SK-N-SH (cell line): Measurements from ENCODE around the gene PHKA2. TPM values are rescaled to one million over a fixed set of nuclear protein-coding genes. Genes with fewer than 3 reads are reported as not detected.

Experiments
- CTCF ChIA-PET: fragments of 300-600, 350-600 bp; formaldehyde crosslinking; extraction: SDS; loops from one replicate; lab custom pipeline; 2021; lab: Yijun Ruan, JAX
- POLR2A ChIA-PET: fragments of 350-600 bp; sonication (Branson Sonifier 250); formaldehyde crosslinking; extraction: SDS; loops from one replicate; lab custom pipeline; 2020; ENCODE audit warnings: antibody characterized with exemption, inconsistent platforms; lab: Yijun Ruan, JAX
- DNase-seq: peaks from one replicate; pipeline ENCODE4 v3.0.0; 2012
- H2AFZ ChIP-seq: fragments of 200-600 bp; sonication (generic); 2 replicates; pipeline ENCODE4 v1.8.1; 2016; ENCODE audit warnings: antibody characterized with exemption, mild to moderate bottlenecking, low read depth
- H3F3A ChIP-seq: fragments of 200-600 bp; sonication (generic); replicated peaks from 2 replicates; pipeline ENCODE3; 2016; ENCODE audit warnings: antibody characterized with exemption, mild to moderate bottlenecking; ENCODE audit not compliant: insufficient read depth
- H3K27ac ChIP-seq, 2 experiments: fragments of 200-500 bp in 1 of 2; fragments of 200-600 bp in 1 of 2; sonication (Bioruptor generic) in 1 of 2; sonication (generic), shearing (Covaris generic) in 1 of 2; 2 replicates each; pipeline versions ENCODE4 v1.5.1 to v1.6.1; 2014 to 2016; ENCODE audit warnings: low read depth in 2 of 2, inconsistent platforms in 1 of 2, low read length in 1 of 2, mild to moderate bottlenecking in 1 of 2, mixed read lengths in 1 of 2
- H3K27me3 ChIP-seq: fragments of 200-600 bp; sonication (generic), shearing (Covaris generic); 2 replicates; pipeline ENCODE4 v1.6.1; 2016; ENCODE audit warnings: mixed run types; ENCODE audit not compliant: insufficient read depth
- H3K36me3 ChIP-seq, 2 experiments: fragments of 200-500 bp in 1 of 2; fragments of 200-600 bp in 1 of 2; sonication (Bioruptor generic) in 1 of 2; sonication (generic) in 1 of 2; replicated peaks in 1 of 2; 2 replicates each; pipeline versions ENCODE3 to v1.5.1; 2014 to 2016; ENCODE audit warnings: low read length in 1 of 2, mild to moderate bottlenecking in 1 of 2; ENCODE audit not compliant: insufficient read depth in 2 of 2, control insufficient read depth in 1 of 2
- H3K4me1 ChIP-seq, 2 experiments: fragments of 200-500 bp in 1 of 2; fragments of 200-600 bp in 1 of 2; sonication (Bioruptor generic) in 1 of 2; sonication (generic), shearing (Covaris generic) in 1 of 2; 2 replicates each; pipeline versions ENCODE4 v1.5.1 to v1.6.1; 2014 to 2016; ENCODE audit warnings: low read depth in 1 of 2, low read length in 1 of 2, mixed run types in 1 of 2; ENCODE audit not compliant: insufficient read depth in 2 of 2, control insufficient read depth in 1 of 2
- H3K4me2 ChIP-seq: fragments of 200-600 bp; sonication (generic), shearing (Covaris generic); 2 replicates; pipeline ENCODE4 v1.6.1; 2017; ENCODE audit warnings: mixed run types
- H3K4me3 ChIP-seq, 2 experiments: fragments of 200-500 bp in 1 of 2; fragments of 200-600 bp in 1 of 2; sonication (Bioruptor generic) in 1 of 2; sonication (generic), shearing (Covaris generic) in 1 of 2; 2 replicates each; pipeline versions ENCODE4 v1.5.1 to v1.8.1; 2014 to 2016; ENCODE audit warnings: low read depth in 2 of 2, inconsistent platforms in 1 of 2, low read length in 1 of 2, mild to moderate bottlenecking in 1 of 2, mixed read lengths in 1 of 2, moderate library complexity in 1 of 2
- H3K79me2 ChIP-seq: fragments of 200-600 bp; sonication (generic); 2 replicates; pipeline ENCODE4 v1.8.1; 2017; ENCODE audit warnings: mild to moderate bottlenecking; ENCODE audit not compliant: insufficient read depth
- H3K9ac ChIP-seq: fragments of 200-600 bp; sonication (generic); 2 replicates; pipeline ENCODE4 v1.6.1; 2017; ENCODE audit warnings: mixed run types
- H3K9me2 ChIP-seq: fragments of 200-600 bp; sonication (generic); 2 replicates; pipeline ENCODE4 v1.6.1; 2017; ENCODE audit warnings: mixed run types
- H3K9me3 ChIP-seq: fragments of 200-600 bp; sonication (generic); 2 replicates; pipeline ENCODE4 v1.6.1; 2017; ENCODE audit warnings: mixed run types, mild to moderate bottlenecking, moderate library complexity
- H4K20me1 ChIP-seq: fragments of 200-600 bp; sonication (generic); 2 replicates; pipeline ENCODE4 v1.6.1; 2017; ENCODE audit warnings: mild to moderate bottlenecking, mixed run types; ENCODE audit not compliant: insufficient read depth
- ELF1 ChIP-seq: IDR thresholded peaks from 2 replicates; pipeline ENCODE4 v1.4.0; 2012
- IRF3 ChIP-seq: fragments of 150-350 bp; IDR thresholded peaks from 2 replicates; pipeline ENCODE4 v1.6.1; 2016; ENCODE audit warnings: mild to moderate bottlenecking, low read depth, low read length
- MEF2A ChIP-seq: IDR thresholded peaks from 2 replicates; pipeline ENCODE4 v1.4.0; 2012; ENCODE audit warnings: low read depth, borderline replicate concordance
- POLR2AphosphoS5 ChIP-seq: IDR thresholded peaks from 2 replicates; pipeline ENCODE4 v1.6.1; 2012; ENCODE audit warnings: low read depth, low read length
- REST ChIP-seq: IDR thresholded peaks from 2 replicates; pipeline ENCODE4 v1.6.1; 2012; ENCODE audit warnings: mild to moderate bottlenecking, low read depth, low read length, moderate library complexity
- RFX5 ChIP-seq: IDR thresholded peaks from 2 replicates; pipeline ENCODE4 v1.6.1; 2012; ENCODE audit warnings: mild to moderate bottlenecking, improper control_type of control experiment, low read length
- SIN3A ChIP-seq: IDR thresholded peaks from 2 replicates; pipeline ENCODE4 v1.6.1; 2012; ENCODE audit warnings: low read depth, mild to moderate bottlenecking, low read length, moderate library complexity, borderline replicate concordance
- SMC3 ChIP-seq: IDR thresholded peaks from 2 replicates; pipeline ENCODE4 v1.6.1; 2012; ENCODE audit warnings: low read depth, low read length, improper control_type of control experiment
- USF2 ChIP-seq: fragments of 150-350 bp; IDR thresholded peaks from 2 replicates; pipeline ENCODE4 v1.6.1; 2017; ENCODE audit warnings: antibody characterized with exemption, low read length, low read depth, borderline replicate concordance
- WGBS: methylation state at CpG from one replicate; pipeline ENCODE4 v1.1.6; 2017; ENCODE audit warnings: low lambda C conversion rate; 5-methylcytosine and 5-hydroxymethylcytosine counted together
- polyA plus RNA-seq, 3 experiments: library from polyadenylated mRNA; depleted of rRNA; stranded (reverse); fragments of >200 nt; gene quantifications; 2 replicates each; pipeline ENCODE4 v1.2.3, GENCODE V29; 2012
- TF ChIP-seq, protein P1 (sequence below): IDR thresholded peaks from 2 replicates; pipeline ENCODE4 v1.4.0; 2012; ENCODE audit warnings: low read depth, borderline replicate concordance

PHKA2 gene
- polyA plus RNA-seq, 1 of the 3 experiments (the other 2 are of a cell fraction): 20.5 TPM

GRCh38 chrX:18955676-18956075 is 28.2 kb downstream of the PHKA2 start (continued):
- no peak for TF ChIP-seq REST
- no peak for TF ChIP-seq POLR2AphosphoS5

GRCh38 chrX:18951032-18951431 is 32.9 kb downstream of the PHKA2 start:
- no peak overlapping the region for H3K4me3 ChIP-seq
- no peak overlapping the region for H3K9ac ChIP-seq
- H3K9me2 ChIP-seq: no peaks in the 10 kb centered on the region
- H2AFZ ChIP-seq: no peak overlapping the region
- TF ChIP-seq POLR2AphosphoS5: no peak
- no peak for TF ChIP-seq IRF3
- TF ChIP-seq ELF1: no peak
- no peak for TF ChIP-seq USF2
- TF ChIP-seq SMC3: no peak
- TF ChIP-seq, protein P1, sequence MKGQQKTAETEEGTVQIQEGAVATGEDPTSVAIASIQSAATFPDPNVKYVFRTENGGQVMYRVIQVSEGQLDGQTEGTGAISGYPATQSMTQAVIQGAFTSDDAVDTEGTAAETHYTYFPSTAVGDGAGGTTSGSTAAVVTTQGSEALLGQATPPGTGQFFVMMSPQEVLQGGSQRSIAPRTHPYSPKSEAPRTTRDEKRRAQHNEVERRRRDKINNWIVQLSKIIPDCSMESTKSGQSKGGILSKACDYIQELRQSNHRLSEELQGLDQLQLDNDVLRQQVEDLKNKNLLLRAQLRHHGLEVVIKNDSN: no peak
- TF ChIP-seq MEF2A: no peak
- no peak for TF ChIP-seq SIN3A
- TF ChIP-seq REST: no peak
- TF ChIP-seq RFX5: no peak
- H3K4me1 ChIP-seq: peaks cover 0 to 8% of the 10 kb centered on the region in 2 experiments; a peak in 1 of 4 replicates
- no peaks in the 10 kb centered on the region for H3F3A ChIP-seq
- CTCF ChIA-PET: interaction anchor here (1.1 kb wide), 1 partner anchor 17 kb away, joined by 5 read pairs; no protein-coding TSS in a partner anchor
- no peak for DNase-seq
- H3K79me2 ChIP-seq: no peaks in the 10 kb centered on the region
- H3K9me3 ChIP-seq: no peaks in the 10 kb centered on the region
- H3K27ac ChIP-seq: no peak overlapping the region
- no peaks in the 10 kb centered on the region for H4K20me1 ChIP-seq
- POLR2A ChIA-PET: no interaction called here
- no peak overlapping the region for H3K4me2 ChIP-seq
- no peaks in the 10 kb centered on the region; the same call in 1 of the 2 replicates for H3K27me3 ChIP-seq
- WGBS: 69% methylated on average over 3 of the region's 10 CpGs
- no peaks in the 10 kb centered on the region for H3K36me3 ChIP-seq
